Astrocyte of the cerebellum (primary cell): ENCODE data around the gene PLXDC1.

Experiments used
- DNase-seq: peaks from one replicate; pipeline ENCODE4 v3.0.0-alpha.2; 2011; ENCODE audit warnings: low read depth
- H3K4me3 ChIP-seq: 2 replicates; pipeline ENCODE4 v1.5.1; 2011; ENCODE audit warnings: mild to moderate bottlenecking, low read depth, low read length, moderate library complexity
- in situ Hi-C: cut with HindIII; loops from 2 replicates; pipeline ENCODE4 v1.10.0; 2017; ENCODE audit warnings: low sequenced_read_pairs
- TF ChIP-seq, protein P1 (sequence below): IDR thresholded peaks from 2 replicates; pipeline ENCODE4 v1.5.1; 2012; ENCODE audit warnings: low read length, low read depth, moderate library complexity, mild to moderate bottlenecking; ENCODE audit errors: missing control alignments

Gene PLXDC1

DNA sequence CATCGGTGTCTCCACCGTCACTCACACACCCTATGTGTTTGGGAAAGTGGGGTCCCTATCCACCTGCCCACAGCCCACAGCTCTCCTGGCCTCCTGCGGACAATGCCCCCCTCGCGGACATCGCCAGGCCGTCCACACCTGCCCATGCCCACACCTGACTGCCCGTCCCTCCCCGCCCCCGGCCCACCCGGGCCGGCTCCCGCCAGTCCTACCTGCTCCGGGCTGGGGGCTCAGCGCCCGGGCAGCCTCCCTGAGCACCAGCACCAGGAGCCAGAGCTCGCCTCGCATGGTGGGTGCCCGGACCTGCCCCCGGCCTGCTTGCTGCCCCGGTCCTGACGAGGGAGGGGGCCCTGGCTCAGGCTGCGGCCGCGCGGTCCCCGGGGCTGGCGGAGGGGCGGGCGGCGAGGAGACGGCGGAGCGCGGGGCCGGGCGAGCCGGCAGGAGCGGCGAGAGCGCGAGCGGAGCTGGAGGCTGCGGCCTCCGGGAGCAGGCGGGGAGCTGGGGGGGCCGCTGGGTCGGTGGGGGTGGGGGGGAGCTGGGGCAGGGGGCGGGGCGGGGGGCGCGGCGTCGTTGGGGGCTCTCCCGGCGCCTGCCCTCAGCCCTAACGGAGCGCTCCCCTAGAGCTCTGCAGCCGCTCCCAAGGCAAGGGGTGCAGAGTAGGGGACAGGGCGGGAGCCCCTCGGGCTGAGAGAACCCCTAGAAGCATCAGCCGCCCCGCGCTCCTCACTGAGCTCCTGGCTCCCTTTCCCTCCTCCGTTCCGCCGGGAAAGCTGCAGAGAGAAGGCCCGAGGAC is at the start of gene PLXDC1:
Gene PLXDC1 (minus strand): TSS at position 488 of the 793 bp plus-strand sequence. CDS start 200 bp downstream, at position 288.
- no peak for DNase-seq
- TF ChIP-seq, protein P1, sequence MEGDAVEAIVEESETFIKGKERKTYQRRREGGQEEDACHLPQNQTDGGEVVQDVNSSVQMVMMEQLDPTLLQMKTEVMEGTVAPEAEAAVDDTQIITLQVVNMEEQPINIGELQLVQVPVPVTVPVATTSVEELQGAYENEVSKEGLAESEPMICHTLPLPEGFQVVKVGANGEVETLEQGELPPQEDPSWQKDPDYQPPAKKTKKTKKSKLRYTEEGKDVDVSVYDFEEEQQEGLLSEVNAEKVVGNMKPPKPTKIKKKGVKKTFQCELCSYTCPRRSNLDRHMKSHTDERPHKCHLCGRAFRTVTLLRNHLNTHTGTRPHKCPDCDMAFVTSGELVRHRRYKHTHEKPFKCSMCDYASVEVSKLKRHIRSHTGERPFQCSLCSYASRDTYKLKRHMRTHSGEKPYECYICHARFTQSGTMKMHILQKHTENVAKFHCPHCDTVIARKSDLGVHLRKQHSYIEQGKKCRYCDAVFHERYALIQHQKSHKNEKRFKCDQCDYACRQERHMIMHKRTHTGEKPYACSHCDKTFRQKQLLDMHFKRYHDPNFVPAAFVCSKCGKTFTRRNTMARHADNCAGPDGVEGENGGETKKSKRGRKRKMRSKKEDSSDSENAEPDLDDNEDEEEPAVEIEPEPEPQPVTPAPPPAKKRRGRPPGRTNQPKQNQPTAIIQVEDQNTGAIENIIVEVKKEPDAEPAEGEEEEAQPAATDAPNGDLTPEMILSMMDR = no peak
- in situ Hi-C loops = no loop called here
- H3K4me3 ChIP-seq = peak within 1 kb of the TSS; percentile 95

DNA sequence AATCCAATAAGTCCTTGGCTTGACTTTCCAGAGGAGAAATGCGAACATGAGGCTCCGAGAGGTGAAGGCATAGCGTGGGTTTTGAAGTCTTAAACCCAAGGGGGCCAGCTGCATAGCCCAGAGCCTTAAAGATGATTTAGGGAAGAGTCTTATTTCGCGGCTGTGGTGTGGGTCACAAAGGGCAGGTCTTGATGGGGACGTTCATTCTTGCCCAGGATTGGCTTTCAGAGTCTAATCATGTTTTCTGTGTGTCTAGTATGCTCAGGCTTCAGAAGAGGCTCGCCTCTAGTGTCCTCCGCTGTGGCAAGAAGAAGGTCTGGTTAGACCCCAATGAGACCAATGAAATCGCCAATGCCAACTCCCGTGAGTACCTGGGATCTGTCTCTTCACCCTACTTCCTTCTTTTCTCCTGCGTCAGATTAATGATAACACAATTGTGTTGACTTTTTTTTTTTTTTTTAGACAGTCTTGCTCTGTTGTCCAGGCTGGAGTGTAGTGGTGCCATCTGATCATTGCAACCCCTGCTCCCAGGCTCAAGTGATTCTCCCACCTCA is 49.6 kb upstream of the PLXDC1 start:
- H3K4me3 ChIP-seq = peak overlapping the region; percentile 89
- in situ Hi-C loops = no loop called here
- TF ChIP-seq, protein P1 = no peak
- no peak for DNase-seq

DNA sequence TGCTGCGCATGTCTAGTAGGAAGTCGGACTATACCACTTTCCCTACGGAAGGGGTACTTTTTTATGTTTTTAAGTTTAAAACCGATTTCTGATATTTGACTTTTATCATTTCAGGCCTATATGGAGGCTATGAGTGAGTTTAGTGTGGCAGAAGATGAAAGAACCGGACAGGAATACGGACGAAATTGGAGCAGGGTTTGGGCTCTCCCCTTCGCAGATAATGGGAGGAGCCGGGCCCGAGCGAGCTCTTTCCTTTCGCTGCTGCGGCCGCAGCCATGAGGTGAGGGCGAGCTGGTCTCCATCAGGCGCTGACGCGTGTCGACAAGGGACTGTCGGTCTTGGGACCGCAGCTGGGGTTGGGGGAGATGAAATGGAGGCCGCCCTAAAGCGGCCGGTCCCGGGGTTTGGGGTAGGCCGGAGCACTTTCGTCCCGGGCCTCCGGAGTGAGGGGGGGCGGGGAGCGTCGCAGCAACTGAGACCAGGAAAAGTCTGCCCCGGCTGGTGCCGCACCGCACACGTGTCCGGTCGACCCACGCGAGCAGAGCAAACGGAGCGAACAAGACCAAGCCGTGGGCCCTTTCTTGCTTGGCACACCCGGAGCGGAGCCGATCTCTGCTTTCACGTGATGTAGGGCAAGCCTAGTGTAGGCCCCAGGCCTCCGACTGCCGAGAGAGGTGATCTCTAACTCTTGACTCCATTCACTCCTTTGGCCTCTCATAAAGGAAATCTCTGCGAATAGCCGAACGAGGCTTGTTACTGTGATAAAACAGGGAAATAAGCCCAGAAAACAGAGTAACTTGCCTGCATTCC is 48.8 kb upstream of the PLXDC1 start, which contains the start of gene RPL19:
Gene RPL19 (plus strand): TSS at position 214 of the 810 bp plus-strand sequence. CDS start 62 bp downstream, at position 276.
- H3K4me3 ChIP-seq = peak within 1 kb of the TSS; percentile 89
- TF ChIP-seq, protein P1 = no peak
- no peak for DNase-seq
- in situ Hi-C loops = no loop called here

DNA sequence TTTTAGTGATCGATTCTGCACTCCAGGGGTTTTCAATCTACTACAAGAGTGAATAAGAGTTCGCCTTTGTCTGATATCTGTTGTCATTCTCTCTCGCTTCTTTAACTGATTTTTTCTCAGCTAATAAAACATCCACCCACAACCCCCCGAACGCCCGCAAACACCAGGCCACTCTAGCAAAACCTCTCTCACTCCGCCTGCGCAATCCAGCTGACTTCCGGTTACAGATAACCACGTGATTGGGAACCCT is 48.3 kb upstream of the PLXDC1 start:
- in situ Hi-C loops = no loop called here
- DNase-seq = peak; percentile 91
- TF ChIP-seq, protein P1 = no peak
- H3K4me3 ChIP-seq = peak overlapping the region; percentile 89

DNA sequence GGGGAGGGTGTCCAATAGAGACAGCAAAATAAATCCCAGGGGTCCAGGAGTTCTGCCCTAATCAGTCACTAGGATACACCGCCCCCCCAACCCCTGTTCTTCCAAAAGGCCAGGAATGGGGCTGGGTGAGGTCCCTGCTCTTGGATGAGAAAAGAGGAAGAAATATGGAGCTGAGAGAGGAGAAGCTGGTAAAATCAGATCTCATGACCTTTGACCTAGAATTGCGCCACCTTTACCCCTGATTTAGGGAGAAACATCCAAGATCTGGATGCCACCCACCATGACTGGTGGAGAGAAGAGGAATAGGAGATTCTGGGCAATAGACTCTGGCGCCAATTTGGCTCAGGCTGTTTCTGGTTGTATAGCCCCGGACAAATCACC is 46.7 kb upstream of the PLXDC1 start:
- peak overlapping the region; percentile 79 for H3K4me3 ChIP-seq
- in situ Hi-C loops = no loop called here
- DNase-seq = no peak
- TF ChIP-seq, protein P1 = no peak

DNA sequence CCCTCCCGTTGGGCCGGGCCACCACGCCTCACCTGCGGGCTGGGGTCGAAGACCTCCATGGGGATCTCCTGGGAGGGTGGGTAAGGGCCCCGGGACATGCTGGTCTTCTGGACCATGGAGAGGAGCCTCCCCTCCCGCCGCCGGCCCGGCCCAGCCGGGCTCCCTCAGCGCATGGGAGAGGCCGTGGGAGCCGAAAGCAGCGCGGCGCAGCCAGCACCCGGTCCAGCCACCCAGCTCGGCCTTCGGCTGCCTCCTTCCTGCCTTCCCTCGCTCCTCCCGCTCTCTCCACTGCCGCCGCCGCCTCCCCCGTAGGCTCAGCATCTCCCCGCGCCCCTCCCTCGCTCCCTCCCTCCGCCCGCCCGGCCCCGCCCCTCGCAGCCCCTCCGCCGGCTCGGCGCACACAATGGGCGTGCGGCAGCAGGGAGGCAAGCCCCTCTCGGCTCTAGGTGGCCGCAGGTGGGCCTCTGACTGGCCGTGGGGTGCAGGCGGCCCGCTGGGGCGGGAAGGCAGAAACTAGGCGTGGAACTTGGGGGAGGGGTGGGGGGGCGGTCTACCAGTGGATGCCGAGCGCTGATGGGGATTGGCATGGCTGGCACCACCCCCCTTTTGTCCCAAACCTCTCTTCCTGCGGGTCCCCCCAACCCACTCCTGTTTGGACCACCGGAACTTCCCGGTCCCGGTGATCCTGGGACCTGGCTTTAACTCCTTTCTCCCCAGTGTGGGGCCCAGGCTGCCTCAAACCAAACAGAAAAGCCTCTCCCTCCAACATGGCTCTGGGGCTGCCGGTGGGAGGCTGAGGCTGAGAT is 46.1 kb upstream of the PLXDC1 start, which contains the start of gene CACNB1:
Gene CACNB1 (minus strand): TSS at position 290 of the 806 bp plus-strand sequence. CDS start 174 bp downstream, at position 116.
- TF ChIP-seq, protein P1 = no peak
- DNase-seq = no peak
- peak within 1 kb of the TSS; percentile 79 for H3K4me3 ChIP-seq
- in situ Hi-C loops = no loop called here
